GM18520 (cell line): ENCODE measurements around the gene ZNF341.

Source experiments
- ATAC-seq: cut with Tn5 transposase; IDR thresholded peaks from one replicate; pipeline ENCODE4 v1.9.1; 2021; ENCODE audit not compliant: unreplicated experiment

ZNF341 gene

GRCh38 chr20:33701629-33702450 is 30.0 kb upstream of the ZNF341 start:
- ATAC-seq, result no peak

- no peak for ATAC-seq
These were observed 28.9 kb upstream of the ZNF341 start for GRCh38 chr20:33702861-33703260.

- no peak for ATAC-seq
These were observed 28.2 kb upstream of the ZNF341 start for GRCh38 chr20:33703498-33704137.

- no peak for ATAC-seq
These were observed 27.4 kb upstream of the ZNF341 start for GRCh38 chr20:33704197-33704924.

- no peak for ATAC-seq
These were observed 24.1 kb upstream of the ZNF341 start for GRCh38 chr20:33707668-33708067.

- no peak for ATAC-seq
These were observed 22.4 kb upstream of the ZNF341 start for GRCh38 chr20:33709398-33709797.

GRCh38 chr20:33709905-33710541 is 21.8 kb upstream of the ZNF341 start:
- no peak for ATAC-seq

- no peak for ATAC-seq
These were observed 20.9 kb upstream of the ZNF341 start for GRCh38 chr20:33710681-33711445.

- ATAC-seq, result no peak
These were observed 20.4 kb upstream of the ZNF341 start for GRCh38 chr20:33711446-33711738.

GRCh38 chr20:33713865-33714367 is 17.9 kb upstream of the ZNF341 start:
- no peak for ATAC-seq

- ATAC-seq, result no peak
These were observed 15.3 kb upstream of the ZNF341 start for GRCh38 chr20:33716498-33716897.

GRCh38 chr20:33719277-33719988 is 12.4 kb upstream of the ZNF341 start:
- ATAC-seq, result no peak

GRCh38 chr20:33719989-33720709 is 11.6 kb upstream of the ZNF341 start, which contains the start of gene PXMP4:
Gene PXMP4 (minus strand): TSS chr20:33720310. CDS start chr20:33720207, 103 bp downstream.
- peak; percentile 99 for ATAC-seq

- no peak for ATAC-seq
These were observed 10.2 kb upstream of the ZNF341 start for GRCh38 chr20:33721391-33722140.

GRCh38 chr20:33724439-33725094 is 7.2 kb upstream of the ZNF341 start:
- no peak for ATAC-seq

GRCh38 chr20:33725607-33726264 is 6.1 kb upstream of the ZNF341 start:
- ATAC-seq, result no peak

GRCh38 chr20:33727115-33727479 is 4.7 kb upstream of the ZNF341 start:
- ATAC-seq, result no peak

GRCh38 chr20:33727806-33728205 is 4.0 kb upstream of the ZNF341 start:
- ATAC-seq, result no peak
